Right lung (tissue), 5 donors: ENCODE data around the gene PHIP. TPM values are rescaled to one million over a fixed set of nuclear protein-coding genes. Genes with fewer than 3 reads are reported as not detected.

Experiments used
- DNase-seq, 2 donors: peaks; one replicate each; pipeline ENCODE4 v3.0.0-alpha.2; 2013
- polyA plus RNA-seq, 5 donors: library from polyadenylated mRNA; unstranded; fragments of 120-200 nt; gene quantifications; one replicate each; pipeline versions ENCODE4 v1.2.1 to v1.2.3, GENCODE V29; 2013; ENCODE audit warnings: inconsistent platforms in 1 of 5, low replicate concordance in 1 of 5; ENCODE audit not compliant: insufficient read length in 5 of 5, insufficient read depth in 1 of 5

The PHIP gene
- polyA plus RNA-seq, 5 donors, result 39.4 to 82.9 (median 73.1) TPM

- DNase-seq, result no peak
Measured at GRCh38 chr6:79010422-79010821, 67.6 kb downstream of the PHIP start.

- DNase-seq, result no peak
Measured at GRCh38 chr6:79009819-79010218, 68.2 kb downstream of the PHIP start.

- no peak for DNase-seq
Measured at GRCh38 chr6:79005497-79005896, 72.6 kb downstream of the PHIP start.

- no peak for DNase-seq
Measured at GRCh38 chr6:79005024-79005423, 73.0 kb downstream of the PHIP start.

GRCh38 chr6:79004239-79004638, 73.8 kb downstream of the PHIP start:
- DNase-seq, result no peak

- no peak for DNase-seq
Measured at GRCh38 chr6:79001415-79001814, 76.6 kb downstream of the PHIP start.

GRCh38 chr6:78999737-79000136, 78.3 kb downstream of the PHIP start:
- DNase-seq, result no peak

- DNase-seq, result no peak
Measured at GRCh38 chr6:78995946-78996345, 82.1 kb downstream of the PHIP start.

- no peak for DNase-seq
Measured at GRCh38 chr6:78995346-78995745, 82.7 kb downstream of the PHIP start.

GRCh38 chr6:78993955-78994354, 84.1 kb downstream of the PHIP start:
- DNase-seq, result no peak

- DNase-seq, result no peak
Measured at GRCh38 chr6:78989191-78989590, 88.9 kb downstream of the PHIP start.

GRCh38 chr6:78986161-78986560, 91.9 kb downstream of the PHIP start:
- peak; percentile 20 to 32 for DNase-seq

GRCh38 chr6:78984225-78984950, 93.7 kb downstream of the PHIP start:
- no peak for DNase-seq

GRCh38 chr6:78967191-78967590, 110.9 kb downstream of the PHIP start:
- no peak for DNase-seq

- DNase-seq, result no peak
Measured at GRCh38 chr6:78966542-78966941, 111.5 kb downstream of the PHIP start.

- DNase-seq, result no peak
Measured at GRCh38 chr6:78962448-78962847, 115.6 kb downstream of the PHIP start.

GRCh38 chr6:78954740-78955139, 123.3 kb downstream of the PHIP start:
- no peak for DNase-seq

- DNase-seq, result no peak
Measured at GRCh38 chr6:78953798-78954197, 124.3 kb downstream of the PHIP start.

GRCh38 chr6:78952362-78952761, 125.7 kb downstream of the PHIP start:
- no peak for DNase-seq

- no peak for DNase-seq
Measured at GRCh38 chr6:78948785-78949184, 129.3 kb downstream of the PHIP start.

- no peak for DNase-seq
Measured at GRCh38 chr6:78947962-78948361, 130.1 kb downstream of the PHIP start.

GRCh38 chr6:78947529-78947928, 130.5 kb downstream of the PHIP start:
- no peak for DNase-seq

- DNase-seq, result no peak
Measured at GRCh38 chr6:78942446-78942845, 135.6 kb downstream of the PHIP start.

- DNase-seq, result no peak
Measured at GRCh38 chr6:78936515-78936914, 141.5 kb downstream of the PHIP start.
